PC-9 (cell line): ENCODE measurements around the gene TTC39C. TPM values are rescaled to one million over a fixed set of nuclear protein-coding genes. Genes with fewer than 3 reads are reported as not detected.

Experiments
- BruUV-seq: library from RNA; stranded (reverse); fragments of 400-500 nt; replicated peaks from 2 replicates; lab custom pipeline; 2021; lab: Mats Ljungman, UMichigan
- CTCF ChIA-PET: fragments of 300-600 bp; sonication (Branson Sonifier 250); formaldehyde crosslinking; loops from one replicate; lab custom pipeline; 2022; ENCODE audit warnings: antibody characterized with exemption; lab: Charles Lee
- POLR2A ChIA-PET: fragments of 300-600 bp; sonication (Branson Sonifier 250); formaldehyde crosslinking; loops from one replicate; lab custom pipeline; 2022; ENCODE audit warnings: antibody characterized with exemption; ENCODE audit not compliant: unreplicated experiment; lab: Charles Lee
- DNase-seq, 2 experiments: peaks; one replicate each; pipeline versions ENCODE4 v3.0.0 to v3.0.0-alpha.2; 2015 to 2022; ENCODE audit warnings: mixed read lengths in 1 of 2
- H2AFZ ChIP-seq: fragments of 200-600 bp; sonication (generic); 2 replicates; pipeline ENCODE4 v1.8.1; 2017; ENCODE audit warnings: antibody characterized with exemption
- H3F3A ChIP-seq: fragments of 200-600 bp; sonication (generic); 2 replicates; pipeline ENCODE4 v1.8.1; 2017; ENCODE audit warnings: antibody characterized with exemption, mild to moderate bottlenecking, low read depth; ENCODE audit not compliant: insufficient read depth
- H3K27ac ChIP-seq: fragments of 200-600 bp; sonication (generic); 2 replicates; pipeline ENCODE4 v1.6.1; 2016; ENCODE audit warnings: mixed run types
- H3K27me3 ChIP-seq: fragments of 200-600 bp; sonication (generic); 2 replicates; pipeline ENCODE4 v1.6.1; 2016; ENCODE audit warnings: low read depth, mixed run types; ENCODE audit not compliant: insufficient read depth
- H3K36me3 ChIP-seq: fragments of 200-600 bp; sonication (generic); 2 replicates; pipeline ENCODE4 v1.6.1; 2016; ENCODE audit warnings: low read depth, mixed run types
- H3K4me1 ChIP-seq: fragments of 200-600 bp; sonication (generic); replicated peaks from 2 replicates; pipeline ENCODE4 v1.6.1; 2016; ENCODE audit warnings: mixed run types; ENCODE audit not compliant: insufficient read depth
- H3K4me2 ChIP-seq: fragments of 200-600 bp; sonication (generic); 2 replicates; pipeline ENCODE4 v1.6.1; 2017; ENCODE audit warnings: mixed run types
- H3K4me3 ChIP-seq: fragments of 200-600 bp; sonication (generic); 2 replicates; pipeline ENCODE4 v1.6.1; 2016; ENCODE audit warnings: mixed run types
- H3K79me2 ChIP-seq: fragments of 200-600 bp; sonication (generic); 2 replicates; pipeline ENCODE4 v1.6.1; 2017; ENCODE audit warnings: low read depth, mixed run types
- H3K9me2 ChIP-seq: fragments of 200-600 bp; sonication (generic); 2 replicates; pipeline ENCODE4 v1.8.1; 2017; ENCODE audit warnings: mild to moderate bottlenecking; ENCODE audit not compliant: insufficient read depth
- H3K9me3 ChIP-seq: fragments of 200-600 bp; sonication (generic); 2 replicates; pipeline ENCODE4 v1.8.1; 2016; ENCODE audit warnings: low read depth; ENCODE audit not compliant: insufficient read depth
- H4K20me1 ChIP-seq: fragments of 200-600 bp; sonication (generic); 2 replicates; pipeline ENCODE4 v1.8.1; 2017; ENCODE audit not compliant: insufficient read depth
- EZH2 ChIP-seq: fragments of 200-600 bp; sonication (generic); IDR thresholded peaks from 2 replicates; pipeline ENCODE4 v1.8.0; 2017; ENCODE audit warnings: antibody characterized with exemption, low read depth
- intact Hi-C: fragments of 100-400 bp; cut with micrococcal nuclease; formaldehyde crosslinking; loops from one replicate; pipeline ENCODE4 v1.10.0; 2022; ENCODE audit not compliant: unreplicated experiment
- total RNA-seq: library from RNA; stranded (reverse); gene quantifications from 2 replicates; pipeline ENCODE4 v1.2.3, GENCODE V29; 2021
- TF ChIP-seq, protein P1 (sequence below): fragments of 200-600 bp; sonication (generic); conservative IDR thresholded peaks from 2 replicates; pipeline ENCODE4 v1.6.1; 2017; ENCODE audit warnings: mixed run types, antibody characterized with exemption, mild to moderate bottlenecking, moderate library complexity

The TTC39C gene
- total RNA-seq, 1 experiment from 2014 or later = 15.3 TPM

DNA sequence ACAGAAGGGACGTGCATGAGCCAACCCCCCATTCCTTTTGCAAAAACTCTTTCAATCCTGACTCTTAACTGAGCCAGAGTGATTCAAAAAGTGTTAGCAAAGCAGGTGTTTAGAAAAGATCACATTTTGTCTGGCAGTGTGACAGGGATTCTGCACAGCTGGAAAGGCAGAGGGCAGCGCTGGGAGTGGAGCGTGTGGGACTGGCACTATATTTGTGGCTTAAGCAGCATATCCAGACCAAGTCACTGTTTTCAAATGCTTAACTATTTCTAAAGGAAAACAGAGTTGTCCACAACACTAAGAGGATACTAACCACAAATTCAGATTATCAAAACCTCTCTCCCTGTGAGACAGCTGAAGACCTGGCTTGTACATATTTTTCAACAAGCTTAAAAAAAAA lies 143.3 kb downstream of the TTC39C start:
- Histone ChIP-seq H3F3A (0 out of 2 replicates have a peak, but pooled peaks cover 4% of the 10 kb centered on the region), H3K9me2 (no peaks in the 10 kb centered on the region), H3K4me3 (no peak overlapping the region), H3K4me2 (no peak overlapping the region), H3K27ac (no peak overlapping the region), H3K36me3 (no peaks in the 10 kb centered on the region), H3K9me3 (no peaks in the 10 kb centered on the region), H4K20me1 (no peaks in the 10 kb centered on the region), H3K4me1 (peaks cover 14% of the 10 kb centered on the region), H3K27me3 (no peaks in the 10 kb centered on the region), H3K79me2 (no peaks in the 10 kb centered on the region), H2AFZ (no peak overlapping the region)
- CTCF ChIA-PET = no interaction called here
- POLR2A ChIA-PET = no interaction called here
- no peak for TF ChIP-seq EZH2
- TF ChIP-seq, protein P1, sequence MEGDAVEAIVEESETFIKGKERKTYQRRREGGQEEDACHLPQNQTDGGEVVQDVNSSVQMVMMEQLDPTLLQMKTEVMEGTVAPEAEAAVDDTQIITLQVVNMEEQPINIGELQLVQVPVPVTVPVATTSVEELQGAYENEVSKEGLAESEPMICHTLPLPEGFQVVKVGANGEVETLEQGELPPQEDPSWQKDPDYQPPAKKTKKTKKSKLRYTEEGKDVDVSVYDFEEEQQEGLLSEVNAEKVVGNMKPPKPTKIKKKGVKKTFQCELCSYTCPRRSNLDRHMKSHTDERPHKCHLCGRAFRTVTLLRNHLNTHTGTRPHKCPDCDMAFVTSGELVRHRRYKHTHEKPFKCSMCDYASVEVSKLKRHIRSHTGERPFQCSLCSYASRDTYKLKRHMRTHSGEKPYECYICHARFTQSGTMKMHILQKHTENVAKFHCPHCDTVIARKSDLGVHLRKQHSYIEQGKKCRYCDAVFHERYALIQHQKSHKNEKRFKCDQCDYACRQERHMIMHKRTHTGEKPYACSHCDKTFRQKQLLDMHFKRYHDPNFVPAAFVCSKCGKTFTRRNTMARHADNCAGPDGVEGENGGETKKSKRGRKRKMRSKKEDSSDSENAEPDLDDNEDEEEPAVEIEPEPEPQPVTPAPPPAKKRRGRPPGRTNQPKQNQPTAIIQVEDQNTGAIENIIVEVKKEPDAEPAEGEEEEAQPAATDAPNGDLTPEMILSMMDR = no peak
- no TSS peak for BruUV-seq
- intact Hi-C loops = no loop called here
- DNase-seq = no peak

DNA sequence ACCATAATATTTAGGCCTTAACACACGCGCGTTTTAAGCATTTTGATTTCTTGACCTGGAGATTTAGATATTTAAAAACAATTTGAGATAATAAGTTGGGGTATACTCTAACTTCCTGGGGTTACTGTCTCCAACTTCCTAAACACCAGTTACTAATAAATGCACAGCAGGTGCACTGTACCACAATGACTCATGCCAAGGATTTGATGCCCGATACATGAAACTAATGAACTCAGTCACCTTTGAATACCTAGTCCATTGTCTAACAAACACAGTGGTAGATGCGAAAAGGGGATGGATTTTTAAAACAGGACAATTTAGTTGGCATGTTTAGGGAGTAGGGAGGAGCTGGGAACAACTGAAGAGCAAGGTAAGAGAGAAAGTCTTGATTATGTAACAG lies 145.5 kb downstream of the TTC39C start:
- Histone ChIP-seq H3K36me3 (no peaks in the 10 kb centered on the region), H3K4me2 (no peak overlapping the region), H3F3A (0 out of 2 replicates have a peak, but pooled peaks cover 4% of the 10 kb centered on the region), H4K20me1 (no peaks in the 10 kb centered on the region), H3K9me3 (no peaks in the 10 kb centered on the region), H3K79me2 (no peaks in the 10 kb centered on the region), H3K4me1 (peaks cover 14% of the 10 kb centered on the region), H3K27ac (no peak overlapping the region), H3K4me3 (no peak overlapping the region), H3K27me3 (no peaks in the 10 kb centered on the region), H3K9me2 (no peaks in the 10 kb centered on the region), H2AFZ (no peak overlapping the region)
- CTCF ChIA-PET = no interaction called here
- POLR2A ChIA-PET = interaction anchor here (0.6 kb wide), 2 partner anchors 224 to 627 kb away, joined by 3 read pairs; no protein-coding TSS in a partner anchor
- DNase-seq = peak in 1 of 2 experiments; percentile 75
- BruUV-seq = no TSS peak
- intact Hi-C loops = no loop called here
- TF ChIP-seq, protein P1 = no peak
- TF ChIP-seq EZH2 = no peak

- H2AFZ ChIP-seq = no peak overlapping the region
- ChIA-PET POLR2A (no interaction called here), CTCF (no interaction called here)
- no peaks in the 10 kb centered on the region for H3K9me2 ChIP-seq
- no peak for DNase-seq
- H3K36me3 ChIP-seq = no peaks in the 10 kb centered on the region
- no peaks in the 10 kb centered on the region for H3K27me3 ChIP-seq
- intact Hi-C loops = no loop called here
- no TSS peak for BruUV-seq
- H3K79me2 ChIP-seq = no peaks in the 10 kb centered on the region
- H3K4me3 ChIP-seq = no peak overlapping the region
- peaks cover 14% of the 10 kb centered on the region for H3K4me1 ChIP-seq
- H4K20me1 ChIP-seq = no peaks in the 10 kb centered on the region
- H3K9me3 ChIP-seq = no peaks in the 10 kb centered on the region
- TF ChIP-seq, protein P1 = no peak
- TF ChIP-seq EZH2 = no peak
- no peak overlapping the region for H3K4me2 ChIP-seq
- no peak overlapping the region for H3K27ac ChIP-seq
- H3F3A ChIP-seq = 0 out of 2 replicates have a peak, but pooled peaks cover 4% of the 10 kb centered on the region
Measured at GRCh38 chr18:24161304-24161703, 146.8 kb downstream of the TTC39C start.
